HG03025 (cell line): ENCODE data around the gene DPP9.

Experiments
- ATAC-seq: cut with Tn5 transposase; IDR thresholded peaks from one replicate; pipeline ENCODE4 v1.9.1; 2021; ENCODE audit warnings: mild to moderate bottlenecking, moderate library complexity; ENCODE audit not compliant: unreplicated experiment, low FRiP score

Gene DPP9

DNA sequence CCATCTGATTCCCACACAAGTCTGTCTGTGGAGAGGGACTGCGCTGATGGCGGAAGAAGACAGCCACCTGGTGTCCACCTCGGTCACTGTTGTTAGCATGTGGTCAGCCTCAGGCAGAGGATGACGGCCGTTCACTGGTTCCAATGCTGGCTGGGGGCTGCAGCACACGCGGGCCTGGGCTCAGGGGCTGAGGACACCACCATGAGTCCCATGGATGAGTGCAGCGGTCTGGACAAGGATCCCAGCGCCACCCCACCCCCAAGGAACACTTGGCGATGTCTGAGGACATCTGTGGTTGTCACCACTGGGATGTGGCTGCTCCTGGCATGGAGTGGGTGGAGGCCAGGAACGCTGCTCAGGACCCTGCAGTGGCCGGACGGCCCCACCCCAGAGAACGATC is 10.9 kb downstream of the DPP9 start:
- no peak for ATAC-seq

DNA sequence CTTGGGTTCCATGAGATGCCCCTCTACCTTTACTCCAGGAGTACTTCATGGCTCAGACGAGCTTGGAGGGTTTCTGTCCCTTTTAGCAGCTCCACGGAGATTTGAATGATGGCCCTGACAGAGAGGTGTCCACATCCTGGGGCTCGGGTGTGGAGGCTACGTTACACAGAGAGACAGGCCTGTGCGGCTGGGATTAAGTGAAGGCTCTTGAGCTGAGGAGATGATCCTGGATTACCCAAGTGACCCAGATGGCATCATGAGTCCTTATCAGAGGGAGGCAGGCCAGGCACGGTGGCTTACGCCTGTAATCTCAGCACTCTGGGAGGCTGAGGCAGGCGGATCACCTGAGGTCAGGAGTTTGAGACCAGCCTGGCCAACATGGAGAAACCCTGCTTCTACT is 12.4 kb downstream of the DPP9 start:
- ATAC-seq, result no peak

DNA sequence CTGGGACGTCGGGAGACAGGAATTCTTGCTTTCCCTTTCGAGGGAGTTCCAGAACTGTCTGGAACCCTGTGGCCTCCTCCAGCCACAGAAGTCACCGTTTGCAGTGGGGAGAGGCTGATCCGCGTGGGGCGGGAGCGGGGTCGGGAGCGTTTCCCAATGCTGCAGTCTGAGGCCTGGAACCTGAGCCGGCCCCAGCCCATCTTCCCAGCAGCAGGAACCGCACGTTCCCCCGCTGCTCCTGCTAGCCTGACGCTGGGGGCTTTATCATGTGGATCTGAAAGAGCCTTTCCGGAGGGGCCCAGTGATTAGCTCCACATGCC is 13.4 kb downstream of the DPP9 start:
- ATAC-seq, result no peak

DNA sequence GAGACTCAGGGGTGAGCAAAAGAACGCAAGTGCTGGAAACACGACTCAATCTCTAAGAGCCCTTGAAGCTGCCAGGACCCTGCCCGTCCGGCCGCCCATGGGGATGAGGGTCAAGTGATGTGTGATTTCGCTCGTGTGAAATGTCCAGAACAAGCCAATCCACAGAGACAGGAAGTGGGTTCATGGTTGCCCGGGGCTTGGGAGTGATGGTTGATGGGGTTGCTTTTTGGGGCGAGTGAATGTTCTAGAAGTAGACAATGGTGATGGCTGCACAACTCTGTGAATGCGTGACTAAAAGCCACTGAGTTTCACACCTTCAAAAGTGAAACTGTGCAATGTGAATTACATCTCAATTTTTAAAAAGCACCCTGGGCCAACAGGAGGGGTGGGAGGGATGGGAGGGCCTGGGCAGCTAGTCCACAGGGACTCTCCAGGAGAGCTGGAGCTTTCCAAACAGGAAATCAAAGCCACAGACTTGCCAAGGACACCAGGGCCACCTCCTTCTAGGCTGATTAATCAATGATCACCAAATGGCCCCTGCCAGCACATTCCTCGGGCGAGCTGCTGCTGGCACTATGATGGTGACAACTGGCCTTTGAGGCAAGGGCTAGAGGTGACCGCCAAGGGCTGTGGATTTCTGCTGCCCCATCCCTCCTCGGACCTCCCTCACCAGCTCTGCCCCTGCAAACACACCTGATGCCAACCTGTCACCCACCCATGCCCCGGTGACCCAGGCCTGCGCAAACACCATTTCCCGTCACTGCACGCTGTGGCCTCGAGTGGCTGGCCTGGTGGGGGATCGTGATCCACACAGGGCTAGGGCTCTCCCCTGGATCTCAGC is 14.0 kb downstream of the DPP9 start:
- no peak for ATAC-seq

DNA sequence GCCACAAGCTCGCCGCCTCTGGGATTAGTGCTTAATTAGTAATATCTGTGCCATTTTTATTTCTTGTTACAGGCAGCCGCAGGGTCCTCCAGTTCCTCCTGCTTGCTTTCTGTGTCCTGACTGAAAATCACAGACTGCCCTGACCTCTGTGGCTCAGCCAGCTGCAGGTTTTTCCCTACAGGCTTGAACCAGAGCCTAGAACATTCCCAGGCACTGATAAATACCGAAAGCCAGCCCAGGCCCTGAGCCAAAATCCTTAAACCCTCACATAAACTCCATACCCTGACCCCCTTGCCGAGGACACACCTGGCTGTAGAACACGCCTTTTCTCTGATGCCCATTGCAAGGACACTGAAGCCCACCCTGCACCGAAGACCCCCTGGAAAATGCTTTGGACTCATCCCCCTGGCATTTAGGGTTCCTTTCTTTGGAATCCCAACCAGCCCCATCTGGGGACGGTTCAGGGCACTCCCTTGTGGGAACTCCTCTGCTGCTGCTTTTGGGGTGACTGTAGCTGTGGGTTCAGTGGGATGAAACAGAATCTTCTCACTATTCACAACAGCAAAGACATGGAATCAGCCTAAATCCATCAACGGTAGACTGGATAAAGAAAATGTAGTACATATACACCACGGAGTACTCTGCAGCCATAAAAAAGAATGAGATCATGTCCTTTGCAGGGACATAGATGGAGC is 15.5 kb downstream of the DPP9 start:
- ATAC-seq, result no peak

DNA sequence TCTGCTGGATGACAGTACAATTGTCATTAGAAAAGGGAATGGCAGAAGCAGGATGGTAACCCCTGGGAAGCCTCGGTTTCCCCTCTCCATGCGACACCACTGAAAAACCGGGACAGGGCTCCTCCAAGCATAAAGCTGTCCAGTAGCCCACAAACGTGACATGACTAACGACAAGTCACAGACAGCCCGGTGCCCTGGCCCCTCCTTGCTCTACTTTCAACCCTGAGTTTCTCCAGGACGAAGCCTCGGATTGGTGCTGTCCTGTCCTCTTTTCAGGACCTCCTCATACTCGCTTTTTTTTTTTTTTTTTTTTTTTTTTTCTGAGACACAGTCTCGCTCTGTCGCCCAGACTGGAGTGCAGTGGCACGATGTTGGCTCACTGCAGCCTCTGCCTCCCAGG is 16.3 kb downstream of the DPP9 start:
- ATAC-seq, result no peak

DNA sequence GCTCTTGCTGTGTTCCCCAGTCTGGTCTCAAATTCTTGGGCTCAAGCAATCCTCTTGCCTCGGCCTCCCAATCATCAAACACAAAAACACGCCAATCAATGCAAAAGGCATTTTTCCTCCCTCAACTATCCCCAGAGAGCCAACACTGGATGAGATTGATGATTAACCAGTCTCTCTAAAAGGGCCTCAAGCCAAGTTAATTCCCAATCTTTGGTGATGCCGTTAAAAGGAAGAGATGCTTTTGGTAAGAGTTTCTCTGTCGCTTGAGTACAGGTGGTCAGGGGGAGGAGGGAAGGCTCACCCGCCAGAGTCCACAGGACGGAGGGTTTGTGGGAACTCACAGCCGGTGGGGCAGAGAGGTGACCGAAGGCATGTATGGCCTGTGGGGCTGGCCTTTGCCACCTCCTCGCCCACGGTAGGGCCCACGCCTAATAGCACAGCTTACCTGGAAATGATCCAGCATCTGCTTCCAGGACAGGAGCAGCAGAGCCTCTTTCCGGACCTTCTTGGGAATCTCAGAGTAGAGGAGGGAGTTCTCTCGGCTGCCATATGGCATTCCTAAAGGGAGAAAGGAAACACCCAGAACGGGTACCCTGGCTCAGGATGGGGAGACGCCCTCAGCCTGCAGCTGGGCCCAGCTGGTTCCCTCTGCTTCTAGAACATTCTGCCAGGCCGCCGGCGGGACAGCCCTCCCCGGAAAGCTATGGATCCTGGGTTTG is 18.1 kb downstream of the DPP9 start:
- no peak for ATAC-seq

DNA sequence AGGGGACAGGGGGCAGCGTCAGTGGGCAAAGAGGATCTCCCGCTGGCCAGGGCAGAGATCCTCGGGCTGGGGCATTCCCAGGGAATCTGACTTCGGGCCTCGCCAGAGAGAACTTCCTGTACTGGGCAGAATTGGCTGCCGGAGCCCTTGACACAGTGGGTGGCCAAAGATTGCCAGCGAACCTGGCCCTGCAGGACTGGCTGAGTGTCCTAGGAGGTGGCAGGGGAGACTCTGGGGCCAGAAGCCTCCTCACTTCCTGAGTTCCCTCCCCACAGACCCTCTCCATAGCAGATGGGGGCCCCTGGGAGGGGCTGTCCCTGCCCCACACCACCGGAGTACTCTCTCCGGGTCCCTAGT is 19.3 kb downstream of the DPP9 start:
- no peak for ATAC-seq

DNA sequence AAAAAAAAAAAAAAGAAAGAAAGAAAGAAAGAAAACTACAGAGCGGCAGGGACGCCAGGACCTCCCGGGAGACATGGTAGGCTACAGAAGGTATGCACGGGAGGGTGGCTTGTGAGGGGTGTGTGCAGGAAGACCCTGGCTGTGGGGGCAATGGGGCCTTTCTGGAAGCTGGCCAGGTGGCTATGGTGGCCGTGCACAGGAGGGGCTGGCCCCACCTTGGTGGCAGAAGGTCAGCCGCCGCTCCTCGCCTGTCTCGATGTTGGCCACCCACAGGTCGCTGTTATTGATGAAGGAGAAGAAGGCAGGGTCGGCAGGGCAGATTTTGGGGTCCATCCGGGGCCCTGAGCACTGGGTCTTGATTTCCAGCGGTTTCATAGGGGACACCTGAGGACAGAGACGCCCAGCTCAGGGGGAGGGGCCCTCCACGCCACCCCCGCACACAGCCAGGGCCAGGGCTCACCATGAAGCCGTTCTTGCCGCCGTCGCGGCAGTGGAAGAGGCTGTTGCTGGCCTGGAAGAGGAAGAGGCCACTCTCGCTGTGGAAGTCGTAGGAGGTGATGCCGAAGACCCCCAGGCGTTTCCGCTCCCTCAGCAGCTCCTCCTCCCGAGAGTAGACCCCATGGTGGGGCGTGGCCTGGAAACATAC is 19.8 kb downstream of the DPP9 start:
- no peak for ATAC-seq

DNA sequence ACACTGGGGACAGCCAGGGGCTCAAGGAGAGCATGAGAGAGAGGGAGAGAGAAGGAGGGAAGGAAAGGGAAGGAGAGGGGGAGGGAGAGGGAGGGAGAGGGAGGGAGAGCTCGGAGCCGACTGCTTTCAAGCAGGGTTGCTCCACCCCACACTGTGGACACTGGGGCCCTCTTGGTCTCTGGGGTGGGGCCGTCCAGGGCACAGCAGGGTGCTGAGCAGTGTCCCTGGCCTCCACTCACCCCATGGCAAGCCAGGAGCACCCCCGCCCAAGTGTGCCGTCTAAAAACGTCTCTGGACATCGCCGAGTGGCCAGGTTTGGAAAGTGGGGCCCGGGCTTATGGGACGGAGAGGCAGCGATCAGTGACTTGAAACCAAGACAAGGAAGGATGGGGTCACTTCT is 20.9 kb downstream of the DPP9 start:
- ATAC-seq, result no peak

DNA sequence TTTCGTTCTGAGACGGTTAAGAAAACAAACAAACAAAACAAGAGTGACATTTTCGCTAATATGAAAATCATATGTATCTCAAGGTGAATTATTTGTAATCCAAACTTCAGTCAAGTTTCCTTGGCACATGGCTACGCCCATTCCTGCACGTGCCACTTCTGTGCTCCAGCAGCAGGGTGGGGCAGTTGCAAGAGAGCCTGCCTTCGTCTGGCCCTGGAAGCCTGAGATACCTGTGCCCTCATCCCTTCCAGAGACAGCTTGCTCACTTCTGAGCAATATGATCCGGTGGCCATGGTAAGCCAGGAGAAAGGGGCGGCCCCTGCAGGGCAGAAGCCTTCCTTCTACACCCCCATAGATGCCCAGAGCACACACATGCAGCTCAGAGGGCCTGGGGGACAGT is 22.1 kb downstream of the DPP9 start:
- no peak for ATAC-seq

DNA sequence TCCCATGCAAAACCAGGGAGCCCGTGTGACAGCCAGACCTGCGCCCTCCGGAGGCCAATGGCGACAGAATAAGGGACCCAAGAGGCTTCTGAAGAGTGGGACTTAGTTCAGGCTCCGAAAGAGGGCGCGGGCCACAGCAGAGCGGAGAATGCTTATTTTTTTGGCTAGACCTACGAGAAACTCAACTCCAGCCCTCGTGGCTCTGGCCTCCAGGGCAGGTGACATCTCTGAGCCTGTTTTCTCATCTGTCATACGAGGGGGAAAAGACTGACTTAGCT is 23.0 kb downstream of the DPP9 start:
- no peak for ATAC-seq

DNA sequence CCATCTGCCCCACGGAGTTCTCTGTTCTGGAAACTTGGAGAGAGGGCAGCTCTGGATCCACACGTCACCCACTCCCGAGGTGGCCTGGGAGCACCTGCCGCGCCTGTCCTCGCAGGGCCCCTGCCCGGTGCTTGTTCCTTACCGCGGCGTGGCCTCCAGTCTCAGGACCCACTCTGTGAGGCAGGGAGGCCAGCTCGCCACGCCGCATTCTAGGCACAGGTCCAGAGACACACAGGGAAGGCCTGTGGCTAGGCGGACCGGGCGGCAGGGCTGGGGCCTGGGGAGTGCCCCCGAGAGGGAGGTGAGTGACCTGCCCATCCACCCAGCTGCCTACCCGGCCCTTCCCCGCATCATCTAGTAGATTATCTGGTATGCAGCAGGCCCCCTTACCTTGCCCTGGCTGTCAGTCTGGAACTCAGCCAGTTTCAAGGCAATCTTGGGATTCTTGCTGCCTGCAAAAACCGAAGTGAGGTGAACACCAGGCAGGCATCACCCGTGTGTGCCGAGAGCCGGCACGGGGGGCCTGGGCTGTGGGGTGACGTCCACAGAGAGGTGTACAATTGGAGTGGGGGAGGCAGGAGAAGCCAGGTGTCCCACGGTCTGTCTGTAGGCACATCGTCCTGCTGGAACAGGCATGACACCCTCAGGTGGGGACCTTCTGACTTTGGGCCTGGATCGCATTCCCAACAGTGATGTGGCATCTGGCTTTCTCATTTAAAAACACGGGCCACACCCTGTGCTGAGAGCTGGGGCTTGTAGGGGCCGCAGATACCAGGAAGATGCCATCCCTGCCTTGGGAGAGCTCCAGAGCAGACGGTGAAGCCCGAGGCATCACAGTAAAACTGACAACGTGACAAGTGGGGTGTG is 23.6 kb downstream of the DPP9 start:
- ATAC-seq, result no peak

DNA sequence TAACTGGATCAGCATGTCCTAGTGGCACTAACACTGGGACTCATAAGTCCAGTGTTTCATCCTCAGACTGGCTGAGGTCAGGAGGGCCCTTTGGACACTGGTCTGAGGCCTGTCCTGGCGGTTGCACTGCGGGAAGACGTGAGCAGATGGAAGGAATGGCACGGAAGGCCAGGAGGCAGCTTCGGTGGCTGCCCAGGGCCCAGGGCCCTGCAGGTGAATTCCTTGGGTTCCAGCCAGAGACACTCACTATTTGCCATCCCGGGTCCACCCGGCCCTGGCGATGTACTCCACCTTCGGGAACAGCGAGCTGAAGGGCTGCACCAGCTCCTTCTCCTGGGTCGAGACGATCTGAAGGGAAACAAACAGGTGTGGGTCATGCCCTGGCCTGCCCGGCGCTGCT is 26.3 kb downstream of the DPP9 start:
- ATAC-seq, result no peak

DNA sequence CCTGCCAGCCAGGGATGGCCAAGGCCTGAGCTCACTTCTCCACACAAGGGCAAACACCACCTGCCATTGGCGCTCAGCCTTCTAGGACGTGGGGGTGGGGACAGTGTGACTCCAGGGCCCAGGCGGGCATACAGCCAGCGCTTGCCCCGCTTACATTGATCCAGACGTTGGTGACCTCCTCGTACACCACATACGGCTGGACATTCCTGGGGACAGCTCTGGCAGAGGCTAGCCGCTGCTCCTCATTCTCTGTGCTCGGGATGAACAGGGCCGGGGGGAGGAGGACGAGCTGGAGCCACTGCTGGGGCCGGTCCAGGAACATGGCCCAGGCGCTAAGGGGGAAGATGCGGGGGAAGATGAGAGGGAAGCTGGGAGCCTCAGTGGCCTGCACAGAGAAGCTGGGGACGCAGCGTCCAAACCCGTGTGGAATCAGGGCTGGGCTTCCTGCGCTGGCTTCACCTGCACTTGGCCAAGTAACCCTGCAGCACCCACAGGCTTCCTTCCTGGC is 28.4 kb downstream of the DPP9 start:
- ATAC-seq, result no peak

DNA sequence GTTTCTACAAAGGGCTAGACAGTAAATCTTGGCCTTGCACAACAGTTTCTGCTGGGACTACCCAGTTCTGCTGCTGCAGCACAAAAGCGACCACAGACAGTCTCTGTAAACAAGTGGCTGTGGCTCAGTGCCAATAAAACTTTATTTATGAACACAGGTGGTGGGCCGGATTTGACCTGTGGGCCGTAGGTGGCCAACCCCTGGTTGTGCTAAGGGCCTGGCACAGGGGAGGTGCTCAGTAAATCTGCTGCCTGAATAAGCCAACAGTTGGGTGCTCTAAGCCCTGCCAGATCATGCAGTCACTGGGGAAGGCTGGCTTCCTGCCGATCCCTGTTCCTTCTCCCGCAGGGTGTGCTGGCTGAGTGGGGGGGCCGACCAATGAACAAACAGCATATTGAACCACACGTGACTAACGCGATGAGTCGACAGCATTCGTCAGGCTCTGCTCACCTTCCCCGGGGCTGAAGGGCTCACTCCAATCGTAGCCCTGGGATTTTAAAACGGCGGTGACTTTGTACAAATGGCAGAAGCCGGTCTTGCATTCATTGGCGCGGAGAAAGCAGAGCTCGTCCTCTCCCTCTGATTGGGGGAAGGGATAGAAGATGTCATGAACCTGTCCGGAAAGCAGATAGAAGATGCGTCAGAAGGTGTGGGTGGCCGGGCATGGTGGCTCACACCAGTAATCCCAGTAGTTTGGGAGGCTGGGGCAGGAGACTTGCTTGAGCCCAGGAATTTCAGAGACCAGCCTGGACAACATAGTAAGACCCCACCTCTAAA is 29.2 kb downstream of the DPP9 start:
- ATAC-seq, result no peak

DNA sequence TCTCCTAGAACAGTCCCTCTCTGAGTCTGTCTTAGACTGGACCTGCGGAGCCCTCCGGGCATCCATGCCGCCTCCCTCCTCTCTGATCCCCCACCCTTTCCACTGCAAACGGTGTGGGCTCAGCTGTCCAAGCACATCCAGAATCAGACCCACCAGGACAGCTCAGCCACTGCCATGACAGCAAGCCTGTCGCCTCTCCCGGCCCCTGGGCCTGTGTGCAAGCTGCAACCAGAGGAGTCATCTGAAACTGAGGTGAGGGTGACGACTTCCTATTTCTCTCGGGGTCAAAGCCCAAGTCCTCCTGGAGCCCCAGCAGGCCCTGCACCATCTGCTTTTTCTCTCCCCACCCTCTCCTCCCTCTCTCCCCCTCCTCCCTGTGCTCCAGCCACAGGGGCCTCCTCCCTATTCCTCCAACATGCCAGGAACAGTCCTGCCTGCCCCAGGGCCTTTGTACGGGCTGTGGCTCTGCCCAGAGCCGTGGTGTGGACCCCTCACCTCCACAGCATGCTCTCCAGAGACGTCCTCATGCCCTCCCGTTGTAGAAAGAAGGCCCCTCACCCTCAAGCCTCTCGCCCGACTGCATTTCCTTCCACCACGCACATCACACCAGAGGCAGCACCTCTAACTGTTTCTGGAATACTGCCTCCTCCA is 30.0 kb downstream of the DPP9 start:
- ATAC-seq, result no peak

DNA sequence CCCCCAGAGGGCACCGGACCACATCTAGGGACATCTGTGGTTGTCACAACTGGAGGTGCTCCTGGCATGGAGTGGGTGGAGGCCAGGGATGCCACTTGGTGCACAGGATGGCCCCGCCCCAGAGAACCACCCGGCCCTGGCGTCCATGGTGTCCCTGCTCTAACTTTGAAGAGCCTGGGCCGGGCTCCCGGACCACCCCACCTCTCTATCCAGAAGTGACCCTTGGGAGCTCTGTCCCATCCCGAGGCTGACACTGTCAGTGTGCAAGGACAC is 30.6 kb downstream of the DPP9 start:
- ATAC-seq, result no peak

DNA sequence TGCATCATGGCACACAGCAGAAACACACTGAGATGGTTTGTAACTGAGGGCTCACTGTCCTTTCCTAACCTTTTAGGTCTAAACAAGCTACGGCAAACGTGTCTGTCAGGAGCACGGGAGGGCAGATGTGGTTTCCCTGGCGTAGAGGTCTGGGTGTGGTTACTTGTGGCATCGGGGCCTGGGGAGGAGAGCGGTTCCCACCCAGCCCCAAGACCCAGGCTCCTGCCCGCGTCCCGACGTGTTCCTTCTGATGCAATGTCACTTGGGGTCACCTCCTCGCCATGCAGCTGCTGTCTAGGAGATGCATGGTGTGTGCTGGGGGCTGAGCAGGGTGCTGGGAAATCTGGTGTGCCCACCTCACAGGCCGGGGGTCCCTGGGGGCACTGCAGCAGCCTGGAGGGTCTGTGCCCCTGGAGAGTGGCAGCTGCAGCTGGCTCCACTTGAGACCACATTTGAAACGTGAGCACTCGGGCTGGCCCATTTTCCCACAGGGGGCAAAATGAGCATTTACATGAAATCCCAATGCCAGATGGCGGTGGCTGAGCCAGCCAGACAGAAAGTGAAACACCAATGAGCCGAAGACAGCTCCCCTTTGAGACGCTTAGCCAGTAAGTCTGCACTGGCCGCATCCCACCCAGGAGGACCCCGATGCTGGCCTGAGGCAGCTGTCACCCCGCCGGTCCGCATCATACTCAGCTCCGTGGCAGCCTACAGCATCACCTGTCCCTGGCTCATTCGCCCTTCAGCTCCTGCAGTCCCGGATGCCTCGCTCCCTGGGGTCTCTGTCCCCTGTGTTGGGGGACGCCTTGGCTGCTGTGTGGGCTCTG is 31.2 kb downstream of the DPP9 start:
- ATAC-seq, result no peak
